ENCODE measurements around the gene DMKN.

The DMKN gene

GRCh38 chr19:35460608-35461007 lies 52.8 kb downstream of the DMKN start:
- no peaks in the 10 kb centered on the region for H3K36me3 Mint-ChIP-seq (ENCODE audit: low read depth)
- H3K27me3 Mint-ChIP-seq, result no peaks in the 10 kb centered on the region
- H3K9me3 Mint-ChIP-seq, result no peaks in the 10 kb centered on the region
- no peak overlapping the region for H3K27ac Mint-ChIP-seq
- no peak overlapping the region for H3K4me3 Mint-ChIP-seq
- DNase-seq, result no peak
- H3K4me1 Mint-ChIP-seq (ENCODE audit: low read depth), result peaks cover 27% of the 10 kb centered on the region

DNA sequence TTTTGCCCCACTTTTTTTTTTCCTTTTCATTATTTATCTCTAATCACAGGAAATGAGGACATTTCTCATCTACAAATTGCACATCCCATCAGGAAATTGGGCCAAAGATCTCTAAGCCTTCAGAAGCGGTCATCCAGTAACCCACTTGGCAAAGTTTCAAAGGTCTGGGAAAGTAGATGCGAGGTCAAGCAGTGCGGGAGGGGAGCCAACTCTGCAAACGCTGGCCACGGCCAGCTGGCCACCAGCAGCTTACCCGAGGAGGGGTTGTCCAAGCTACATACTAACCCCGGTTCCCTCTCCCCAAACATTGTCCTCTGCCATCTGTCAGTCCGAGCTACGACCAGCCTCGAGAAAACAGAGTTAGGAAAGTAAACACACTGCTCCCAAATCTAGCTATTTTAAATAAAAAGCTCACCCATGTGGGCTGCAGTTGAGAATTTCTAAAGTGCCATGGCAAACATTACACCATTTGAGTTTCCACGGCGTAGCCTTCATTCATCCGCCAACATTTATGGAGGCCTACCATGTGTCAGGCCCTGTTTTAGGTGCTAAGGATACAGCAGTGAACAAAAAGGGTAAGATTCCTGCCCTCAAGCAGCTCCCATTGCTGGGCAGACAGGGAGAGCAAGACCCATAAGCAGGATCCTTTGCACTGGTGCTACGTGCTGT lies 53.9 kb downstream of the DMKN start:
- Mint-ChIP-seq H3K9me3 (no peaks in the 10 kb centered on the region), H3K4me3 (no peak overlapping the region), H3K27me3 (no peaks in the 10 kb centered on the region), H3K36me3 (ENCODE audit: low read depth) (no peaks in the 10 kb centered on the region), H3K27ac (no peak overlapping the region), H3K4me1 (ENCODE audit: low read depth) (peaks cover 29% of the 10 kb centered on the region)
- DNase-seq, result no peak

DNA sequence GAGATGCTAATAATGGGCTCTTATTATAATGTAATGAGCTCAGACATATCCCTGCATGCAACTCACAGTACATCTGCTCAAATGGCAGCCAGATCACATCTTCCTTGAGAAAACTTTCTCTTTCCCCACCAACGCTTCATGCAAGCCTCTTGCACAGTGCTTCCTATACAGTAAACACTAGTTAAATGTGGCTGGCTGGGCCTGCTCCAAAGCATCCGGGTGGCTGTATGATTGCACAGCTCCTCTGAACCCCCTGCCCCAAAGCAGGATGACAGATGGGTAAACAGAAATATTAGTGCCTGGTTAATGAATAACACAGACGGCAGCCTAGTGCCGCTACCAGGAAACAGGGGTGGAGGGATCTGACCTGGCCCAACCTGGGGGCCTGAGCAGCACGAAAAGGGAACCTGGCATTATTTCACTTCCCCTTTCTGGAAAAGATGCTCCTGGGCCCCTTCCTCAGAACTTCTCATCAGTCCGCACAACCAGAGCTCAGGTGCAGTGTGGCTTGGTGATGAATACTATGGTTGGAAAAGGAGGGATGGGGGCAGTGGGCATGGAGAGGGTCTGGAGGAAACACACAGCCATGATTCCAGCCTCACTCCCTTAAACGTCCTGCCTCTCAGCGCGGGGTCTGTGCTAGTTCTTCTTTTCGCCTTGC lies 54.6 kb downstream of the DMKN start:
- Mint-ChIP-seq H3K4me1 (ENCODE audit: low read depth) (peaks cover 29% of the 10 kb centered on the region), H3K4me3 (no peak overlapping the region), H3K36me3 (ENCODE audit: low read depth) (no peaks in the 10 kb centered on the region), H3K27ac (no peak overlapping the region), H3K9me3 (no peaks in the 10 kb centered on the region), H3K27me3 (no peaks in the 10 kb centered on the region)
- no peak for DNase-seq

- Mint-ChIP-seq H3K4me3 (no peak overlapping the region), H3K27ac (no peak overlapping the region), H3K4me1 (ENCODE audit: low read depth) (peaks cover 25% of the 10 kb centered on the region), H3K9me3 (no peaks in the 10 kb centered on the region), H3K36me3 (ENCODE audit: low read depth) (no peaks in the 10 kb centered on the region), H3K27me3 (no peaks in the 10 kb centered on the region)
- DNase-seq, result no peak
Observed at GRCh38 chr19:35458192-35458591, 55.3 kb downstream of the DMKN start.

DNA sequence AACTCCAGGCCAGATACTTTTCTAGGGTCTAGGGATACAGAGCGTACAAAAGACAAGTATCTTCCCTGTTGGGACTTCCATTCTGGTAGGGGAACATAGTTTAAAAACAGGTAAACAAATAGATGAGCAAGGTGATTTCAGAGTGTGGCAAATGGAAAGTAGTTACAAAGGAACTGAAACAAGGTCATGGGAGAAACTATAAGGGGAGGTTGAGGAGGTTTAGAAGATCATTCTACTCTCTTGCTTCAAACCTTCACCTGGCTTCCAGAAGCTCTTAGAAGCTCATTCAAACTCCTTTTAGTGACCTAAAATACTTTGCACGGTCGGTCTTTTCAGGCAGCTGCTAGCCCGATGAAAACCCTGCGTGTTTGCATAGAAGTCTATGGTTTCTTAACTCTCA lies 56.3 kb downstream of the DMKN start:
- Mint-ChIP-seq H3K27me3 (no peaks in the 10 kb centered on the region), H3K4me3 (no peak overlapping the region), H3K4me1 (ENCODE audit: low read depth) (peaks cover 23% of the 10 kb centered on the region), H3K9me3 (no peaks in the 10 kb centered on the region), H3K36me3 (ENCODE audit: low read depth) (no peaks in the 10 kb centered on the region), H3K27ac (no peak overlapping the region)
- no peak for DNase-seq

DNA sequence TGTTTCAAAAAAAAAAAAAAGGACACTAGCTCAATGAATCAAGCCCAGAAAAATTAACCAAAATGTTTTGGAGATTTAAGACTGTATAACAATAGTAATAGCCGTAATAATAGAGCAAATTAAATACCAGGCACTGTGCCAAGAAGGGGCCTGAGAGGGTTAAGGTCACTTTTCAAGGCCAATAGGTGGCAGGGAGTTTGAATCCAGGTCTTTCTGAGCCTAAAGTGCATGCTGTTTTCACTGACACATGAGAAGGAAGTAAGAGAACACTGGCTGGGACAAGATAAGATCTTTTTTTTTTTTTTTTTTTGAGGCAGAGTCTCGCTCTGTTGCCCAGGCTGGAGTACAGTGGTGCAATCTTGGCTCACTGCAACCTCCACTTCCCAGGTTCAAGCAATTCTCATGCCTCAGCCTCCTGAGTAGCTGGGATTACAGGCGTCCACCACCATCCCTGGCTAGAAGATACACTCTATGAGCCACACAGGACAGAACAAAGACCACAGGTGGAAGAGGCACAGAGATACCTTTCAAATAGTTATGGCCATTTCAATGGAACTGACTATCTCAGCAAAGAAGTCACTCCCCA lies 57.7 kb downstream of the DMKN start:
- H3K9me3 Mint-ChIP-seq, result no peaks in the 10 kb centered on the region
- no peaks in the 10 kb centered on the region for H3K36me3 Mint-ChIP-seq (ENCODE audit: low read depth)
- H3K27me3 Mint-ChIP-seq, result no peaks in the 10 kb centered on the region
- H3K4me1 Mint-ChIP-seq (ENCODE audit: low read depth), result peaks cover 32% of the 10 kb centered on the region
- H3K27ac Mint-ChIP-seq, result no peak overlapping the region
- no peak for DNase-seq
- H3K4me3 Mint-ChIP-seq, result no peak overlapping the region

DNA sequence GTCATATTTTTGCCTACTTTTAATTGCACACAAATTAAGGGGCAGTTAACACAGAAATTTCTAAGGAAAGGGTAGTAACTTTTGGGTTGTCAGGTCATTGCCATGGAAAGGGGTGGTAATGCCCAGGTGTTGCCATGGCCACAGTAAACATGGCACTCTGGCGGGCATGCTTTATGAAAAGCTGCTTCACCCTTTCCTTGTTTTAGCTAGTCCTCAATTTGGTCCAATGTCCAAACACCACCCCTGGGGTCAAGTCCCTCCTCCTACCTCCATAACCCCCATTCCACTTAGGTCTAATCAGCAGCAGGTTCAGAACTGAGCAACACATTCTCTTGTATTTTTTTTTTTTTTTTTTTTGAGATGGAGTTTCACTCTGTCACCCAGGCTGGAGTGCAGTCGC lies 58.8 kb downstream of the DMKN start:
- H3K9me3 Mint-ChIP-seq, result no peaks in the 10 kb centered on the region
- H3K4me3 Mint-ChIP-seq, result no peak overlapping the region
- peaks cover 4% of the 10 kb centered on the region for H3K27me3 Mint-ChIP-seq
- no peak for DNase-seq
- H3K4me1 Mint-ChIP-seq (ENCODE audit: low read depth), result peaks cover 39% of the 10 kb centered on the region
- no peak overlapping the region for H3K27ac Mint-ChIP-seq
- no peaks in the 10 kb centered on the region for H3K36me3 Mint-ChIP-seq (ENCODE audit: low read depth)

- peaks cover 49% of the 10 kb centered on the region for H3K4me1 Mint-ChIP-seq (ENCODE audit: low read depth)
- H3K27ac Mint-ChIP-seq, result peak overlapping the region; percentile 66
- DNase-seq, result no peak
- no peaks in the 10 kb centered on the region for H3K36me3 Mint-ChIP-seq (ENCODE audit: low read depth)
- H3K27me3 Mint-ChIP-seq, result peaks cover 29% of the 10 kb centered on the region
- H3K9me3 Mint-ChIP-seq, result no peaks in the 10 kb centered on the region
- H3K4me3 Mint-ChIP-seq, result no peak overlapping the region
Observed at GRCh38 chr19:35451338-35452096, 61.9 kb downstream of the DMKN start.

GRCh38 chr19:35449359-35450043 lies 63.9 kb downstream of the DMKN start:
- Mint-ChIP-seq H3K27me3 (peaks cover 36% of the 10 kb centered on the region), H3K4me1 (ENCODE audit: low read depth) (peaks cover 60% of the 10 kb centered on the region), H3K27ac (no peak overlapping the region), H3K9me3 (no peaks in the 10 kb centered on the region), H3K36me3 (ENCODE audit: low read depth) (no peaks in the 10 kb centered on the region), H3K4me3 (no peak overlapping the region)
- DNase-seq, result no peak

GRCh38 chr19:35447606-35448469 lies 65.6 kb downstream of the DMKN start, which contains the start of gene FFAR2:
FFAR2 (plus strand) TSS chr19:35448257; CDS start chr19:35449715, 1,458 bp downstream.
- no peaks in the 10 kb centered on the region for H3K9me3 Mint-ChIP-seq
- no peaks in the 10 kb centered on the region for H3K36me3 Mint-ChIP-seq (ENCODE audit: low read depth)
- no peak within 1 kb of the TSS for H3K4me3 Mint-ChIP-seq
- no peak for DNase-seq
- no peak within 1 kb of the TSS for H3K27ac Mint-ChIP-seq
- H3K4me1 Mint-ChIP-seq (ENCODE audit: low read depth), result peaks cover 57% of the 10 kb centered on the region
- H3K27me3 Mint-ChIP-seq, result peaks cover 36% of the 10 kb centered on the region

Measured in activated T-cell treated with anti-CD3 and anti-CD28 coated beads, Interleukin-2, amount 50 U/mL, for 24 hours (primary cell).